ENCODE data around the gene CDK8. TPM values are rescaled to one million over a fixed set of nuclear protein-coding genes. Genes with fewer than 3 reads are reported as not detected.
A peak's percentile ranks its signal among the peaks of the same experiment; 100 is the strongest.

CDK8 gene
- total and polyA plus RNA-seq, 8 donors, result 7.3 to 12.5 (median 9.9) TPM

- no peak for TF ChIP-seq CTCF (IDR thresholded peaks at IDR 0.05)
- ATAC-seq (no peak), DNase-seq (no peak), FAIRE-seq (no peak)
- Histone ChIP-seq H3K4me3 (no peak overlapping the region), H3K27ac (no peak overlapping the region), H3K36me3 (no peaks in the 10 kb centered on the region), H3K27me3 (no peaks in the 10 kb centered on the region), H3K9me3 (no peaks in the 10 kb centered on the region), H3K4me1 (no peaks in the 10 kb centered on the region)
- intact Hi-C loops (cut with DNase I), result no loop called here
- 82 to 89% methylated on average over 5 to 6 of the region's 7 CpGs for WGBS, 2 donors
These were observed 168.1 kb downstream of the CDK8 start for GRCh38 chr13:26422036-26422435.

GRCh38 chr13:26423629-26424028 is 169.7 kb downstream of the CDK8 start:
- intact Hi-C loops (cut with DNase I), result no loop called here
- ATAC-seq (peak in 2 of 4 donors; percentile 31 to 51), FAIRE-seq (no peak)

GRCh38 chr13:26424181-26424580 is 170.3 kb downstream of the CDK8 start:
- ATAC-seq (no peak), FAIRE-seq (no peak), DNase-seq (no peak)
- Histone ChIP-seq H3K9me3 (no peaks in the 10 kb centered on the region), H3K27ac (no peak overlapping the region), H3K36me3 (no peaks in the 10 kb centered on the region), H3K4me3 (no peak overlapping the region), H3K4me1 (no peaks in the 10 kb centered on the region), H3K27me3 (no peaks in the 10 kb centered on the region)
- TF ChIP-seq CTCF (IDR thresholded peaks at IDR 0.05), result no peak
- 85 to 87% methylated on average over 14 of the region's 14 CpGs for WGBS, 2 donors
- intact Hi-C loops (cut with DNase I), result no loop called here

More at GRCh38 chr13:26423629-26424028, 169.7 kb downstream of the CDK8 start:
- no peaks in the 10 kb centered on the region for H3K36me3 ChIP-seq
- no peaks in the 10 kb centered on the region for H3K27me3 ChIP-seq
- no peak overlapping the region for H3K4me3 ChIP-seq
- no peak for DNase-seq
- H3K4me1 ChIP-seq, result no peaks in the 10 kb centered on the region
- H3K27ac ChIP-seq, result no peak overlapping the region
- 60 to 70% methylated on average over 3 of the region's 3 CpGs for WGBS, 2 donors
- H3K9me3 ChIP-seq, result no peaks in the 10 kb centered on the region
- no peak for TF ChIP-seq CTCF (IDR thresholded peaks at IDR 0.05)

- ATAC-seq, result peak in 3 of 4 donors; percentile 74 to 85 (median 80)
- WGBS, 2 donors, result 22 to 23% methylated on average over 9 of the region's 9 CpGs
- H3K27ac ChIP-seq, result no peak overlapping the region
These were observed 171.8 kb downstream of the CDK8 start for GRCh38 chr13:26425443-26426358.

More at GRCh38 chr13:26425443-26426358, 171.8 kb downstream of the CDK8 start:
- no peaks in the 10 kb centered on the region for H3K4me1 ChIP-seq
- H3K9me3 ChIP-seq, result no peaks in the 10 kb centered on the region
- no peaks in the 10 kb centered on the region for H3K27me3 ChIP-seq
- H3K4me3 ChIP-seq, result no peak overlapping the region
- DNase-seq (no peak), FAIRE-seq (peak; percentile 51)
- intact Hi-C loops (cut with DNase I), result no loop called here
- no peaks in the 10 kb centered on the region for H3K36me3 ChIP-seq
- no peak for TF ChIP-seq CTCF (IDR thresholded peaks at IDR 0.05)
